BE2C (cell line): Measurements from ENCODE around the gene CNKSR3.

Experiments
- DNase-seq: peaks from one replicate; pipeline ENCODE4 v3.0.0-alpha.2; 2020
- H3K27me3 ChIP-seq: fragments of 250-450 bp; sonication (Bioruptor Pico); 2 replicates; pipeline ENCODE4 v1.5.1; 2020; ENCODE audit warnings: mild to moderate bottlenecking
- H3K36me3 ChIP-seq: fragments of 250-450 bp; sonication (Bioruptor Pico); 2 replicates; pipeline ENCODE4 v1.5.1; 2020; ENCODE audit warnings: mild to moderate bottlenecking
- H3K4me1 ChIP-seq: fragments of 250-450 bp; sonication (Bioruptor Pico); 2 replicates; pipeline ENCODE4 v1.5.1; 2020
- H3K4me3 ChIP-seq: 2 replicates; pipeline ENCODE4 v1.5.1; 2011; ENCODE audit warnings: low read depth, low read length
- H3K9me3 ChIP-seq: fragments of 250-450 bp; sonication (Bioruptor Pico); 2 replicates; pipeline ENCODE4 v1.5.1; 2020
- CTCF ChIP-seq: IDR thresholded peaks from 2 replicates; pipeline ENCODE4 v1.5.1; 2012; ENCODE audit warnings: mild to moderate bottlenecking, low read depth, low read length

Gene CNKSR3

DNA sequence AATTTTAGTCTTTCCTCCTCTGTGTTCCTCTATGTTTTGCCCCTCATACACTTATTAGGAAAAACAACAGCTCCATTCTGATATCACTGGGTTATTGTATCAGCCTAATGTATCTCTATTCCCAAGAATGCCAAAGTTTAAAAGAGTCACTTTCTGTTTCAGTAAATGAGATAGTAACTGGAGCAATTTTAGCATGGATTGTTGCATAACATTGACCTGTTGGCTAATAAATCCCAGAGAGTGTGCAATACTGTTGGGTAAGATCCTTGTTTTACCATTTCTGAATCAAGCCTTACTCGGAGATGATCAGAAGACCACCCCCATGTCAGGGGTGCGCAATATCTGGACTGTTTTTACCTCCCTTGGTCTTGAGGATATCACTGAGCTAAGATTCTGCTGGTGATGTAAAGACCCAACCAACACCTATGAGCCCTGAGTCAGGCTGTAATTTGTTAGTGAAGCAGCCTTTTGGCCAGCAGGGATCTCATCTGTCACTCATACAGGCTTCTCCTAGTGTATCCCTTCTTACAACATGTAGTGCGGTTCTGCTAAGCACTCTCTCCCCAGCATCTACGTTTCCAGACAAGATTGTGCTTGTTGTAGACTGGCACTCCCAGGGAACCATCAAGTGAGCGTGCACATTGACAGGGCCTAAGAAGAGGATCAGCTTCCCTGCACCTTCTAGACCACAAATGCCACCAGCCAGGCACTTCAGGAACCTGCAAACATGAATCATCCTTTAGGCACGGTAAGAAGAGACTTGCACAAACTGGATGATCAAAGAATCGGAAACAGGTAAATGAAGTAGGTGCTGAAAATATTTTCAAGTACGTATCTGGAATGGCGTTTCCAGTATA, 142.4 kb downstream of the CNKSR3 start:
- no peak for TF ChIP-seq CTCF
- Histone ChIP-seq H3K36me3 (no peaks in the 10 kb centered on the region), H3K9me3 (no peaks in the 10 kb centered on the region), H3K27me3 (no peaks in the 10 kb centered on the region), H3K4me1 (no peaks in the 10 kb centered on the region), H3K4me3 (no peak overlapping the region)
- no peak for DNase-seq

- Histone ChIP-seq H3K36me3 (no peaks in the 10 kb centered on the region), H3K27me3 (no peaks in the 10 kb centered on the region), H3K4me3 (no peak overlapping the region), H3K9me3 (no peaks in the 10 kb centered on the region), H3K4me1 (no peaks in the 10 kb centered on the region)
- no peak for DNase-seq
- TF ChIP-seq CTCF: no peak
Measured at GRCh38 chr6:154367336-154367735, 143.1 kb downstream of the CNKSR3 start.

- no peak for TF ChIP-seq CTCF
- no peaks in the 10 kb centered on the region for H3K4me1 ChIP-seq
- H3K4me3 ChIP-seq: no peak overlapping the region
- no peak for DNase-seq
- H3K36me3 ChIP-seq: no peaks in the 10 kb centered on the region
- no peaks in the 10 kb centered on the region for H3K27me3 ChIP-seq
- H3K9me3 ChIP-seq: no peaks in the 10 kb centered on the region
Measured at GRCh38 chr6:154363821-154364220, 146.7 kb downstream of the CNKSR3 start.

DNA sequence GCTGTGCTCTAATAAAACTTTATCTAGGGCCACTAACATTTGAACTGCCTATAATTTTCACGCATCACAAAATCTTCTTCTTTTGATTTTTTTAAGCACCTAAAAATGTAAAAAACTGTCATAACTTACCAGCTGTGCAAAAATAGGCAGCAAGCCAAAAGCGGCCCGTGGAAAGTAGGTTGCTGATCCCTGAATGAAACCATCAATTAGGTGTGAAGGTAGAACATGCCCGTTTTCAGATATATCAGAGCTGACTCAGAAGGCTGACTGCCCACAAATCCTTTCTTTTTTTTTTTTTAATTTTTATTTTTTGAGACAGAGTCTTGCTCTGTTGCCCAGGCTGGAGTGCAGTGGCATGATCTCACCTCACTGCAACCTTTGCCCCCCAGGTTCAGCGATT, 149.0 kb downstream of the CNKSR3 start:
- H3K36me3 ChIP-seq: no peaks in the 10 kb centered on the region
- H3K4me1 ChIP-seq: no peaks in the 10 kb centered on the region
- no peak for DNase-seq
- no peaks in the 10 kb centered on the region for H3K9me3 ChIP-seq
- no peak for TF ChIP-seq CTCF
- no peaks in the 10 kb centered on the region for H3K27me3 ChIP-seq
- no peak overlapping the region for H3K4me3 ChIP-seq

- Histone ChIP-seq H3K9me3 (no peaks in the 10 kb centered on the region), H3K4me1 (no peaks in the 10 kb centered on the region), H3K36me3 (no peaks in the 10 kb centered on the region), H3K4me3 (no peak overlapping the region), H3K27me3 (no peaks in the 10 kb centered on the region)
- no peak for TF ChIP-seq CTCF
- no peak for DNase-seq
Measured at GRCh38 chr6:154360476-154360875, 150.0 kb downstream of the CNKSR3 start.

- no peak for TF ChIP-seq CTCF
- Histone ChIP-seq H3K27me3 (no peaks in the 10 kb centered on the region), H3K9me3 (no peaks in the 10 kb centered on the region), H3K36me3 (no peaks in the 10 kb centered on the region), H3K4me3 (no peak overlapping the region), H3K4me1 (no peaks in the 10 kb centered on the region)
- DNase-seq: no peak
Measured at GRCh38 chr6:154359679-154360078, 150.8 kb downstream of the CNKSR3 start.
